ENCODE data around the gene KCTD14.
"Not testable (repeated sequence)": the region's sequence is repeated elsewhere in the genome, so short reads cannot be mapped to it uniquely, and the experiment has no call there.

KCTD14 gene

DNA sequence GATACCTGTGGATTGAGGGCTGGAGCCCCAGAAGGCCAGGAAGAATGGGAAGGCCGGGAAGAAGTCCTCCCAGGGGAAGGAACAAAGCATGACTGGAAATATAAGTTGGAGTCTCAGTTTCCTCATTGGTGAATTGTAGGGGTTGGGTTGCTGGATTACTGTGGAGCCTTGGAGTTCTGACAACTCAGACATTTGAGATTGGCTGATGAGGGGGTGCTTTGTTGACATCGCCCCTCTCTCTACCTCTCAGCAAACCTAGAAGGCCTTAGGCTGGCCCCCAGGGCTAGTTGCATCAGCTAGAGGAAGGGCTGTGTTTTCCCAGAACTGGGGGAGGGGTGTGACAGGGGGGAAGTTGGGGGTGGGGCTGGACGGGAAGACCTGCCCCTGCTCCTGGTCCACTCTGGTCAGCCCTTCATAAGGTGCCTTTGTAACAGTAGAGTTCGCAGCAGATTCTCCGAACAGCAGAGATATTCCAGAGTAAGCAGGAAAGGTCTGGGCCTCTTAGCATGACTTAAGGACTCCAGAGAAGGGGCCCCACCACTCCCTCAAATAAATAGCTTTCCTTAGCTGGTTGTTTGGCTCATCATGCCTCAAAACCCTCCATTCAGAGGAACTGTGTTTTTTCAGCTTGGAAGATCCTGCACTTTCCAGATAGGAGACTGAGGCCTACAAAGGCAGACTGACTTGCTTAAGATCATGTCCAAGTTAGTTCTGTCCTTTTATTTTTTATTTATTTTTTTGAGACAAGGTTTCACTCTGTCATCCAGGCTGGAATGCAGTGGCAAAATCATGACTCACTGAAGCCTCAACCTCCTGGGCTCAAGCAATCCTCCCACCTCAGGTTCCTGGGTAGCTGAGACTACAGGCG, 28.1 kb upstream of the KCTD14 start:
- DNase-seq: peak; percentile 54
- in situ Hi-C loops (cut with MboI; ENCODE audit: low pct_unique_long_range_greater_than_20kb, low sequenced_read_pairs): no loop called here

DNA sequence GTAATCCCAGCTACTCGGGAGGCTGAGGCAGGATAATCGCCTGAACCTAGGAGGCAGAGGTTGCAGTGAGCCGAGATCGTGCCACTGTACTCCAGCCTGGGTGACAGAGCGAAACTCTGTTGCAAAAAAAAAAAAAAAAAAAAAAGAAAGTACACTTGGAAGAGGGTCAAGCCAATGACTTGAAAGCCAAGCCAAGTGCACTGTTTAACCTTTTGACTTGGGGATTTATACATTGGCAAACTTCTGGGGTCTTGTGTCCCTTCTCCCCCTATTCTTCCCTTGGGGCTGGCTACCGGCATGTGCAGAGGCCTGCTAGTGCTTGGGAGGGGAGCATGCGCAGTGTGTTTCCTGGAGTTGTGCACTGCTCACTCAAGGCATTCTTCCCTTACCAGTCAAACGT, 26.3 kb upstream of the KCTD14 start:
- DNase-seq: no peak
- in situ Hi-C loops (cut with MboI; ENCODE audit: low pct_unique_long_range_greater_than_20kb, low sequenced_read_pairs): no loop called here

GRCh38 chr11:78048561-78048960, 25.5 kb upstream of the KCTD14 start:
- in situ Hi-C loops (cut with MboI; ENCODE audit: low pct_unique_long_range_greater_than_20kb, low sequenced_read_pairs): no loop called here
- DNase-seq: no peak

DNA sequence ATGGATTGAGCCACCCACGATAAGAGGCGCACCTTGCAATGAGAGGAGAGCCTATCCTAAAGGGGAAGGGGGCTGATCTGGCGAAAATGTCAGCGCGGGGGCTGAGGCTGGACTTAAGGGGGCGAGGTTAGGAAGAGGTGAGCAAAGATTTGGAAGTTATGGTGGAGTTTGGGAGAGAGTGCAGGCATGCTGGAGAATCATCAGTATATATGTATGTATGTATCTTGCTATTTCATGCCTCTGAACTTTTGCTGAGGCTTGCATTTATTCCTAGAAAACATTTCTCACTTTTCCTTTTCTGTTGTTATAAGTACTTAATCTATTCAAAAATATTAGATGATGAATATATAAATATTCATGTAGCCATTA, 23.4 kb upstream of the KCTD14 start:
- no peak for DNase-seq
- in situ Hi-C loops (cut with MboI; ENCODE audit: low pct_unique_long_range_greater_than_20kb, low sequenced_read_pairs): no loop called here

GRCh38 chr11:78045851-78046485, 22.9 kb upstream of the KCTD14 start:
- DNase-seq: peak; percentile 77
- in situ Hi-C loops (cut with MboI; ENCODE audit: low pct_unique_long_range_greater_than_20kb, low sequenced_read_pairs): no loop called here

DNA sequence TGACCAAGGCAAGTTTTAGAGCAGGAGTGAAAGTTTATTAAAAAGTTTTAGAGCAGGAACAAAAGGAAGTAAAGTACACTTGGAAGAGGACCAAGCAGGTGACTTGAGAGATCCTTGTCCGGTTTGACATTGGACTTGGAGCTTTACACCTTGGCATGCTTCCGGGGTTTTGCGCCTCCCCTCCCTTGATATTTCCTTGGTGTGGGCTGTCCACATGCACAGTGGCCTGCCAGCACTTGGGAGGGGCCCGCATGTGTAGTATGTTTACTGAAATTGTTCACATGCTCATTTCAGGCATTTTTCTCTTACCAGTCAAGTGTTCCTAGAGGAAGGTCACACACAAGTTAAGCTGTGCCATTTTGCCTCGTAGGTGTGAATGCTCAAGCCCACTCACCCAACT, 21.6 kb upstream of the KCTD14 start:
- in situ Hi-C loops (cut with MboI; ENCODE audit: low pct_unique_long_range_greater_than_20kb, low sequenced_read_pairs): no loop called here
- no peak for DNase-seq

- no peak for DNase-seq
- in situ Hi-C loops (cut with MboI; ENCODE audit: low pct_unique_long_range_greater_than_20kb, low sequenced_read_pairs): no loop called here
Measured at GRCh38 chr11:78041843-78042440, 18.9 kb upstream of the KCTD14 start.

DNA sequence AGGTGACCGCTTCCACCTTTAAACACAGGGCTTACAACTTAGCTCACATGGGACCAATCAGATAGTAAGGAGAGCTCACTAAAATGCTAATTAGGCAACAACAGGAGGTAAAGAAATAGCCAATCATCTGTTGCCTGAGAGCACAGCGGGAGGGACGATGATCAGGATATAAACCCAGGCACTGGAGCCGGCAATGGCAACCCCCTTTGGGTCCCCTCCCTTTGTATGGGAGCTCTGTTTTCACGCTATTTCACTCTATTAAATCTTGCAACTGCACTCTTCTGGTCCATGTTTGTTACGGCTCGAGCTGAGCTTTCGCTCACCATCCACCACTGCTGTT, 18.3 kb upstream of the KCTD14 start:
- DNase-seq; in situ Hi-C loops (cut with MboI; ENCODE audit: low pct_unique_long_range_greater_than_20kb, low sequenced_read_pairs): not testable (repeated sequence)

DNA sequence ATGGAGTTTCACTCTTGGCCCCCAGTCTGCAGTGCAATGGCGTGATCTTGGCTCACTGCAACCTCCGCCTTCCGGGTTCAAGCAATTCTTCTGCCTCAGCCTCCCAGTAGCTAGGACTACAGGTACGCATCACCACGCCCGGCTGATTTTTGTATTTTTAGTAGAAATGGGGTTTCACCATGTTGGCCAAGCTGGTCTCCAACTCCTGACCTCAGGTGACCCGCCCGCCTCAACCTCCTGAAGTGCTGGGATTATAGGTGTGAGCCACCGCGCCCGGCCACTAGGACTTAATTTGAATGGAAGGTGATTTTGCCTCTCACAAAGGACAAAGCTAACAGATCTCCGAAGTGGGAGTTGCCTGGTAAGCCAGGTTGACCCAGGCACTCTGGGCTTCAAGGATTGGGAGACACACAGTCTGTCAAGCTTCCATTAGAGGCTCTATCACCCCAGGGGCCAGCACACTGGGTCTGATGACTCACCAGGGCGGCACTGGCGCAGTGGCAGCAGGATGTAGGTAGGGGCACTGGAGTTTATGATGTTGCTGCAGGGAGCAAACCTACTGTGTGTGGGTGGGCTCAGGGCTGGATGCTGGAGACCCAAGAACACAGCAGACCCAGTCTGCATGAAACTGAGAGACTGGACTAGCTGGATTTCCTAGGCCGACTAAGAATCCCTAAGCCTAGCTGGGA, 17.8 kb upstream of the KCTD14 start:
- no peak for DNase-seq
- in situ Hi-C loops (cut with MboI; ENCODE audit: low pct_unique_long_range_greater_than_20kb, low sequenced_read_pairs): no loop called here

GRCh38 chr11:78039919-78040671, 17.0 kb upstream of the KCTD14 start:
- DNase-seq: peak; percentile 76
- in situ Hi-C loops (cut with MboI; ENCODE audit: low pct_unique_long_range_greater_than_20kb, low sequenced_read_pairs): no loop called here

DNA sequence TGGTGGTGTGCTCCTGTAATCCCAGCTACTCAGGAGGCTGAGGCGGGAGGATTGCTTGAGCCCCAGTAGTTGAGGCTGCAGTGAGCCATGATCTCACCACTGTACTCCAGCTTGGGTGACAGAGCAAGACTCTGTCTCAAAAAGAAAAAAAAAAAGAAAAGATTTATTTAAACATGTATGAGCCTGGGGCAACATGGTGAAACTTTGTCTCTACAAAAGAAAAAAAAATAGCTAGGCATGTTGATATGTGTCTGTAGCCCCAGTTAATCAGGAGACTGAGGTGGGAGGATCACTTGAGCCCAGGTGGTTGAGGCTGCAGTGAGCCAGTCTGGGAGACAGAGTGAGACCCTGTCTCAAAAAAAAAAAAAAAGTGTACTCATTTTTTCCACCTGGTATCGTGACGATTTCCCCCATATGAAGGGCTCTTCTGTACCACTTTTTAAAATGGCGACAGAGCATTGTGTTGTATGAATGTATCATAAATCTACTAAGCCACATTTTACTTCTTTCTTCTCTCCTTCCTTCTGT, 16.4 kb upstream of the KCTD14 start:
- DNase-seq: no peak
- in situ Hi-C loops (cut with MboI; ENCODE audit: low pct_unique_long_range_greater_than_20kb, low sequenced_read_pairs): no loop called here

DNA sequence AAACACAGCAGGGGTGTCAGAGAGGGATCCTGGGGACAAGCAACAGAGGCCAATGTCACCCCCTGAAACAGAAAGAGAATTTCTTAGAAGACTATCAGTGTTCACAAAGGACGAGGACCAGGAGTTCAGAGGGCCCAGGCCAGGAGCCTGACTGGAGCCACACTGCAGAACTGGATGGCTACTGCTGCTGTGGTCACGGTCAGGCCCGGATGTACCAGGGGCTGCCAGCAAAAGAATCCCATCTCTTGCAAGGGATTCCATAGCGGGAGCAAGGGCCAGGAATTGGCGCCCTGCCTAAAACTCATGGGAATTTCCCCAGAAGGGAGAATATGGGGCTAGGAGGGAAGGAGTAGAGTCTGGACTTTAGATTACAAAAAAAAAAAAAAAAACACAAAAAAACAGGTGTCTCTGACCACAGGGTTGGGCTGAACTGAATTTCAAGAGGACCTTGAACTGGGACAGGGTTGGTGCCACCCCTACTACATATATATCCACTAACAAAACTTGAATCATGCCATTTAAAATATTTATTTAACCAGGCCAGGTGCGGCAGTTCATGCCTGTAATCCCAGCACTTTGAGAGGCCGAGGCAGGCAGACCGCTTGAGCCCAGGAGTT, 15.7 kb upstream of the KCTD14 start:
- in situ Hi-C loops (cut with MboI; ENCODE audit: low pct_unique_long_range_greater_than_20kb, low sequenced_read_pairs): no loop called here
- no peak for DNase-seq

DNA sequence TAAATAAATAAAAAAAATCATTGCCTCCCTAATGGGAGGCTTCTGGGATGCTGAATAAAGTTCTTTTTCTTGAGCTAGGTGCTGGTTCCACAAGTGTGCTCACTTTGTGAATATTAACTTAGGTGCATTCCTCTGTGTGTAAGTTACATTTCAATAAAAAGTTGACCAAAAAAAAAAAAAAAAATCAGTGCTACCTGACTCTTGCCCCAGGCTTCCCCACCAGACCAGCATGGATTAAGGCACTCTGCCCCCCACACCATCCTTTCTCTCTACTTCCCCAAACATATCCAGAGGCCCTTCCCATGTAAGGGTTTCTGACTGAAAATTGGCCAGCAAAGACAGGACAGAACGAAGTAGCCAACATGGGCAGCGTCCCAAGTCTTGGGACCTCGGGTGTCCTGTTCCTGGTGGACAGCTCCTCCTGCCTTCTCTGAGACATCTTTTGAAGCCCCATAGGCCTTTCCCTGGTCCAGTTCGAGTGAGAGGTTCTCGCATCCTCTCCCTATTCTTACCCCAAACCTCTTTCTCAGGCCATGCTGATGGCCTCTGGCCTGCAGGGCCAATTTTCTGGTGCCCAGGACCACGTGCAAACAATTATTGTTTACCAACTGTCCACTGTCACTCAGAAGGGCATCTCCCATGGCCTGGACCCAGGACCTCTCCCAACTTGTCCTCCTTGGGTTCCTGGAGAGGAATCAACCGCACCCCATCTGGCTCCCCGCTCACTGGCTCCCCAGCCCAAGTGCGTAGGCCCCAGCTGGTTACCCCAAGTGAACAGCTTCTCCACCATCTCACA, 14.9 kb upstream of the KCTD14 start:
- no peak for DNase-seq
- in situ Hi-C loops (cut with MboI; ENCODE audit: low pct_unique_long_range_greater_than_20kb, low sequenced_read_pairs): no loop called here

- DNase-seq: no peak
- in situ Hi-C loops (cut with MboI; ENCODE audit: low pct_unique_long_range_greater_than_20kb, low sequenced_read_pairs): no loop called here
Measured at GRCh38 chr11:78037056-78037455, 14.0 kb upstream of the KCTD14 start.

DNA sequence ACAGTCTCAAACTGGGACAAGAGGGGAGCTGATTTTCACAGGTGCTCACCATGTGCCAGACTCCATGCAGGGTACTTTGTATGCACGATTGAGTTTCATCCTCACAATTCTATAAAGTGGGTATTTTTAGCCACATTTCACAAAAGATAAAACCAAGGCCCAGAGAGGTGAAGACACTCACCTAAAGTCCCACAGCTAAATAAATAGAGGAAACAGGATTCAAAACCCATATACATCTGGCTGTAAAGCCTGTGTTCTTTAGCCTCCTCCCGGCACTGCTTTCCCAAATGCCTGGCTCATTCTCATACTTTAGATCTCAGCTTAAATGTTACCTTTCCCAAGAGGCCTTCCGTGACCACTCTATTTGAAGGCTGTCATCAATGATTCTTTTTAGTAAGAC, 13.2 kb upstream of the KCTD14 start:
- DNase-seq: no peak
- in situ Hi-C loops (cut with MboI; ENCODE audit: low pct_unique_long_range_greater_than_20kb, low sequenced_read_pairs): no loop called here

- DNase-seq: no peak
- in situ Hi-C loops (cut with MboI; ENCODE audit: low pct_unique_long_range_greater_than_20kb, low sequenced_read_pairs): no loop called here
Measured at GRCh38 chr11:78034623-78035022, 11.5 kb upstream of the KCTD14 start.

DNA sequence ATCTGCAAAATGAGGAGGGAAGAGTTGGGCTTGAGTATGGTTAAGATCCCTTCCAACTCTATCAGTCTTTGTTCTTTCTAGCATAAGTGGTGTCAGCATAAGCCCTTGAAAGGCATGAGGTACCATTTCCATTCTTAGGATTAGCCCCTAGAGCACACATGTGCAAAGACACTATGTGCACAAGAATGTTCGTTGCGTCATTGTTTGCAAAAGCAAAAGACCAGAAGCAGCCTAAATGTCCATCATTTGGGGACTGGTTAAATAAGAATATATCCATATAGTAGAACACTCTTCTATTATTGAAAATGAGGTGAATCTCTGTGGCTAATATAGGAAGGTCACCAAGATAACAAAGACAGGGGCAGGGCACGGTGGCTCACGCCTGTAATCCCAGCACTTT, 10.0 kb upstream of the KCTD14 start:
- no peak for DNase-seq
- in situ Hi-C loops (cut with MboI; ENCODE audit: low pct_unique_long_range_greater_than_20kb, low sequenced_read_pairs): no loop called here

GRCh38 chr11:78032090-78032489, 9.0 kb upstream of the KCTD14 start:
- no peak for DNase-seq
- in situ Hi-C loops (cut with MboI; ENCODE audit: low pct_unique_long_range_greater_than_20kb, low sequenced_read_pairs): no loop called here

All from KBM-7 (cell line).